HG03354 (cell line): ENCODE measurements around the gene FLYWCH1.

Source experiments
- ATAC-seq: cut with Tn5 transposase; IDR thresholded peaks from one replicate; pipeline ENCODE4 v1.9.1; 2021; ENCODE audit warnings: mild to moderate bottlenecking; ENCODE audit not compliant: unreplicated experiment, poor library complexity, severe bottlenecking

Gene FLYWCH1

GRCh38 chr16:2948807-2949704 is 37.3 kb downstream of the FLYWCH1 start:
- no peak for ATAC-seq

GRCh38 chr16:2949705-2950352 is 38.1 kb downstream of the FLYWCH1 start:
- ATAC-seq = no peak

GRCh38 chr16:2950353-2950724 is 38.6 kb downstream of the FLYWCH1 start:
- ATAC-seq = no peak

- no peak for ATAC-seq
These were observed 39.0 kb downstream of the FLYWCH1 start for GRCh38 chr16:2950773-2951172.

- ATAC-seq = no peak
These were observed 40.9 kb downstream of the FLYWCH1 start for GRCh38 chr16:2952679-2953078.

GRCh38 chr16:2953706-2954627 is 42.2 kb downstream of the FLYWCH1 start:
- ATAC-seq = no peak

- no peak for ATAC-seq
These were observed 43.1 kb downstream of the FLYWCH1 start for GRCh38 chr16:2954656-2955381.

- no peak for ATAC-seq
These were observed 43.7 kb downstream of the FLYWCH1 start for GRCh38 chr16:2955438-2955778.

GRCh38 chr16:2955779-2956578 is 44.2 kb downstream of the FLYWCH1 start:
- ATAC-seq = no peak

GRCh38 chr16:2956579-2956956 is 44.8 kb downstream of the FLYWCH1 start:
- ATAC-seq = no peak

- ATAC-seq = no peak
These were observed 47.5 kb downstream of the FLYWCH1 start for GRCh38 chr16:2959206-2959605.

- no peak for ATAC-seq
These were observed 48.7 kb downstream of the FLYWCH1 start for GRCh38 chr16:2960183-2961010.

- no peak for ATAC-seq
These were observed 50.8 kb downstream of the FLYWCH1 start for GRCh38 chr16:2962334-2963073.

GRCh38 chr16:2963074-2963722 is 51.5 kb downstream of the FLYWCH1 start:
- ATAC-seq = no peak

GRCh38 chr16:2963723-2964474 is 52.2 kb downstream of the FLYWCH1 start, which contains the start of gene KREMEN2:
Gene KREMEN2 (plus strand): TSS chr16:2964275. CDS start chr16:2964521, 246 bp downstream.
- no peak for ATAC-seq
